H1 (cell line): ENCODE data around the gene RMND5B. TPM values are rescaled to one million over a fixed set of nuclear protein-coding genes. Genes with fewer than 3 reads are reported as not detected.

ENCODE experiments used
- BACH1 ChIP-seq: IDR thresholded peaks from 2 replicates; pipeline ENCODE4 v1.6.1; 2012; ENCODE audit warnings: low read length, improper control_type of control experiment
- SP4 ChIP-seq: IDR thresholded peaks from 2 replicates; pipeline ENCODE4 v1.6.1; 2012; ENCODE audit warnings: low read length, inconsistent platforms
- polyA plus RNA-seq, 7 experiments: library from polyadenylated mRNA; depleted of rRNA in 3 of 7; stranded (reverse) in 5 of 7; unstranded in 2 of 7; fragments of >200 nt in 5 of 7; fragments of 200-250 nt in 2 of 7; gene quantifications; 1 replicate in 5 of 7; 2 replicates in 1 of 7; 4 replicates in 1 of 7; pipeline versions ENCODE4 v1.2.1 to v1.2.3, GENCODE V29; 2011 to 2013; ENCODE audit warnings: missing spikeins in 2 of 7, mixed read lengths in 2 of 7
- total RNA-seq: library from RNA; stranded (reverse); fragmentation: NEBNext Ultra II Directional; extraction: Animal tissue kit (Norgen Biotek cat#: 25700); gene quantifications from 2 replicates; pipeline ENCODE4 v1.2.1, GENCODE V29; 2021
- TF ChIP-seq, protein P1 (sequence below): fragments of 300-600 bp; sonication (generic); IDR thresholded peaks from 2 replicates; pipeline ENCODE4 v1.7.1; 2012; ENCODE audit warnings: low read length, moderate library complexity, mild to moderate bottlenecking, inconsistent platforms; ENCODE audit not compliant: insufficient replicate concordance

The RMND5B gene
- total and polyA plus RNA-seq, 2 of the 8 experiments (the other 6 are each of a cell fraction or from before 2014, with no cell fraction given), result 75.9 to 90.2 TPM

DNA sequence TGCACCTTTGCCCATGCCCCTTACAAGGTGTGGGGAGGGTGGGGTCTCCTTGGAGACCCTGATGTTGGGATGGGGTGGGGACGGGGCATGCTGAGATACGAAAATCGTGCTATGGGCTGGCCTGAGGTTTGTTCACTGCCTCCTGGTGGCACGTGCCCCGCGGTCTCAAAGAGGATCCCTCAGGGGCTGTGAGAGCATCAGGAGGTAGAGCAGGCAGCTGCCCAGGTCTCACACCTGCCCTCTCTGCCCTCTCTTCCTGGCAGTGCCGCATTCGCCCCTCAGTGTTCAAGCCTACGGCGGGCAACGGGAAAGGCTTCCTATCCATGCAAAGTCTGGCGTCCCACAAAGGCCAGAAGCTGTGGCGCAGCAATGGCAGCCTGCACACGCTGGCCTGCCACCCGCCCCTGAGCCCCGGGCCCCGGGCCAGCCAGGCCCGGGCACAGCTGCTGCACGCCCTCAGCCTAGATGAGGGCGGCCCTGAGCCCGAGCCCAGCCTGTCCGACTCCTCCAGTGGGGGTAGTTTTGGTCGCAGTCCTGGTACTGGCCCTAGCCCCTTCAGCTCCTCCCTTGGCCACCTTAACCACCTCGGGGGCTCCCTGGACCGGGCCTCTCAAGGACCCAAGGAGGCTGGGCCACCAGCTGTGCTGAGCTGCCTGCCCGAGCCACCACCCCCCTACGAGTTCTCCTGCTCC lies 10.8 kb upstream of the RMND5B start (continued):
- TF ChIP-seq, protein P1, sequence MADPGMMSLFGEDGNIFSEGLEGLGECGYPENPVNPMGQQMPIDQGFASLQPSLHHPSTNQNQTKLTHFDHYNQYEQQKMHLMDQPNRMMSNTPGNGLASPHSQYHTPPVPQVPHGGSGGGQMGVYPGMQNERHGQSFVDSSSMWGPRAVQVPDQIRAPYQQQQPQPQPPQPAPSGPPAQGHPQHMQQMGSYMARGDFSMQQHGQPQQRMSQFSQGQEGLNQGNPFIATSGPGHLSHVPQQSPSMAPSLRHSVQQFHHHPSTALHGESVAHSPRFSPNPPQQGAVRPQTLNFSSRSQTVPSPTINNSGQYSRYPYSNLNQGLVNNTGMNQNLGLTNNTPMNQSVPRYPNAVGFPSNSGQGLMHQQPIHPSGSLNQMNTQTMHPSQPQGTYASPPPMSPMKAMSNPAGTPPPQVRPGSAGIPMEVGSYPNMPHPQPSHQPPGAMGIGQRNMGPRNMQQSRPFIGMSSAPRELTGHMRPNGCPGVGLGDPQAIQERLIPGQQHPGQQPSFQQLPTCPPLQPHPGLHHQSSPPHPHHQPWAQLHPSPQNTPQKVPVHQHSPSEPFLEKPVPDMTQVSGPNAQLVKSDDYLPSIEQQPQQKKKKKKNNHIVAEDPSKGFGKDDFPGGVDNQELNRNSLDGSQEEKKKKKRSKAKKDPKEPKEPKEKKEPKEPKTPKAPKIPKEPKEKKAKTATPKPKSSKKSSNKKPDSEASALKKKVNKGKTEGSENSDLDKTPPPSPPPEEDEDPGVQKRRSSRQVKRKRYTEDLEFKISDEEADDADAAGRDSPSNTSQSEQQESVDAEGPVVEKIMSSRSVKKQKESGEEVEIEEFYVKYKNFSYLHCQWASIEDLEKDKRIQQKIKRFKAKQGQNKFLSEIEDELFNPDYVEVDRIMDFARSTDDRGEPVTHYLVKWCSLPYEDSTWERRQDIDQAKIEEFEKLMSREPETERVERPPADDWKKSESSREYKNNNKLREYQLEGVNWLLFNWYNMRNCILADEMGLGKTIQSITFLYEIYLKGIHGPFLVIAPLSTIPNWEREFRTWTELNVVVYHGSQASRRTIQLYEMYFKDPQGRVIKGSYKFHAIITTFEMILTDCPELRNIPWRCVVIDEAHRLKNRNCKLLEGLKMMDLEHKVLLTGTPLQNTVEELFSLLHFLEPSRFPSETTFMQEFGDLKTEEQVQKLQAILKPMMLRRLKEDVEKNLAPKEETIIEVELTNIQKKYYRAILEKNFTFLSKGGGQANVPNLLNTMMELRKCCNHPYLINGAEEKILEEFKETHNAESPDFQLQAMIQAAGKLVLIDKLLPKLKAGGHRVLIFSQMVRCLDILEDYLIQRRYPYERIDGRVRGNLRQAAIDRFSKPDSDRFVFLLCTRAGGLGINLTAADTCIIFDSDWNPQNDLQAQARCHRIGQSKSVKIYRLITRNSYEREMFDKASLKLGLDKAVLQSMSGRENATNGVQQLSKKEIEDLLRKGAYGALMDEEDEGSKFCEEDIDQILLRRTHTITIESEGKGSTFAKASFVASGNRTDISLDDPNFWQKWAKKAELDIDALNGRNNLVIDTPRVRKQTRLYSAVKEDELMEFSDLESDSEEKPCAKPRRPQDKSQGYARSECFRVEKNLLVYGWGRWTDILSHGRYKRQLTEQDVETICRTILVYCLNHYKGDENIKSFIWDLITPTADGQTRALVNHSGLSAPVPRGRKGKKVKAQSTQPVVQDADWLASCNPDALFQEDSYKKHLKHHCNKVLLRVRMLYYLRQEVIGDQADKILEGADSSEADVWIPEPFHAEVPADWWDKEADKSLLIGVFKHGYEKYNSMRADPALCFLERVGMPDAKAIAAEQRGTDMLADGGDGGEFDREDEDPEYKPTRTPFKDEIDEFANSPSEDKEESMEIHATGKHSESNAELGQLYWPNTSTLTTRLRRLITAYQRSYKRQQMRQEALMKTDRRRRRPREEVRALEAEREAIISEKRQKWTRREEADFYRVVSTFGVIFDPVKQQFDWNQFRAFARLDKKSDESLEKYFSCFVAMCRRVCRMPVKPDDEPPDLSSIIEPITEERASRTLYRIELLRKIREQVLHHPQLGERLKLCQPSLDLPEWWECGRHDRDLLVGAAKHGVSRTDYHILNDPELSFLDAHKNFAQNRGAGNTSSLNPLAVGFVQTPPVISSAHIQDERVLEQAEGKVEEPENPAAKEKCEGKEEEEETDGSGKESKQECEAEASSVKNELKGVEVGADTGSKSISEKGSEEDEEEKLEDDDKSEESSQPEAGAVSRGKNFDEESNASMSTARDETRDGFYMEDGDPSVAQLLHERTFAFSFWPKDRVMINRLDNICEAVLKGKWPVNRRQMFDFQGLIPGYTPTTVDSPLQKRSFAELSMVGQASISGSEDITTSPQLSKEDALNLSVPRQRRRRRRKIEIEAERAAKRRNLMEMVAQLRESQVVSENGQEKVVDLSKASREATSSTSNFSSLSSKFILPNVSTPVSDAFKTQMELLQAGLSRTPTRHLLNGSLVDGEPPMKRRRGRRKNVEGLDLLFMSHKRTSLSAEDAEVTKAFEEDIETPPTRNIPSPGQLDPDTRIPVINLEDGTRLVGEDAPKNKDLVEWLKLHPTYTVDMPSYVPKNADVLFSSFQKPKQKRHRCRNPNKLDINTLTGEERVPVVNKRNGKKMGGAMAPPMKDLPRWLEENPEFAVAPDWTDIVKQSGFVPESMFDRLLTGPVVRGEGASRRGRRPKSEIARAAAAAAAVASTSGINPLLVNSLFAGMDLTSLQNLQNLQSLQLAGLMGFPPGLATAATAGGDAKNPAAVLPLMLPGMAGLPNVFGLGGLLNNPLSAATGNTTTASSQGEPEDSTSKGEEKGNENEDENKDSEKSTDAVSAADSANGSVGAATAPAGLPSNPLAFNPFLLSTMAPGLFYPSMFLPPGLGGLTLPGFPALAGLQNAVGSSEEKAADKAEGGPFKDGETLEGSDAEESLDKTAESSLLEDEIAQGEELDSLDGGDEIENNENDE, result no peak
- TF ChIP-seq SP4, result no peak
- TF ChIP-seq BACH1, result no peak
- TF ChIP-seq, all 59 proteins: peak for 0
